NCI-H2081 treated with DMSO at 0.1 percent for 48 hours (cell line): ENCODE results near the gene KCNE3.

ENCODE experiments used
- DNase-seq: peaks from one replicate; lab custom pipeline; 2025; lab: John Stamatoyannopoulos, UW

The KCNE3 gene

GRCh38 chr11:74471668-74472429, 4.5 kb upstream of the KCNE3 start:
- DNase-seq = no peak

GRCh38 chr11:74471037-74471436, 3.7 kb upstream of the KCNE3 start:
- no peak for DNase-seq

GRCh38 chr11:74470526-74470925, 3.2 kb upstream of the KCNE3 start:
- no peak for DNase-seq

- no peak for DNase-seq
Observed at GRCh38 chr11:74468936-74469335, 1.6 kb upstream of the KCNE3 start.

GRCh38 chr11:74468521-74468920, 1.2 kb upstream of the KCNE3 start:
- no peak for DNase-seq

GRCh38 chr11:74468058-74468457, 709 bp upstream of the KCNE3 start:
- DNase-seq = no peak

- DNase-seq = no peak
Observed at GRCh38 chr11:74465291-74465708, 2.0 kb downstream of the KCNE3 start.

GRCh38 chr11:74464746-74465145, 2.6 kb downstream of the KCNE3 start:
- no peak for DNase-seq

GRCh38 chr11:74463216-74463615, 4.1 kb downstream of the KCNE3 start:
- no peak for DNase-seq

GRCh38 chr11:74462631-74463030, 4.7 kb downstream of the KCNE3 start:
- DNase-seq = no peak

- DNase-seq = no peak
Observed at GRCh38 chr11:74462009-74462408, 5.3 kb downstream of the KCNE3 start.

GRCh38 chr11:74460481-74461154, 6.7 kb downstream of the KCNE3 start:
- DNase-seq = no peak

- DNase-seq = no peak
Observed at GRCh38 chr11:74460065-74460464, 7.3 kb downstream of the KCNE3 start.

GRCh38 chr11:74459584-74459983, 7.8 kb downstream of the KCNE3 start:
- DNase-seq = no peak

GRCh38 chr11:74457356-74457755, 10.0 kb downstream of the KCNE3 start:
- no peak for DNase-seq

GRCh38 chr11:74453373-74453975, 13.9 kb downstream of the KCNE3 start:
- no peak for DNase-seq

GRCh38 chr11:74452366-74452765, 15.0 kb downstream of the KCNE3 start:
- no peak for DNase-seq

- DNase-seq = no peak
Observed at GRCh38 chr11:74450318-74450717, 17.0 kb downstream of the KCNE3 start.

GRCh38 chr11:74449369-74449931, 17.9 kb downstream of the KCNE3 start:
- peak; percentile 78 for DNase-seq

- no peak for DNase-seq
Observed at GRCh38 chr11:74447720-74448119, 19.6 kb downstream of the KCNE3 start.

GRCh38 chr11:74446532-74446938, 20.8 kb downstream of the KCNE3 start:
- DNase-seq = no peak

GRCh38 chr11:74444173-74444826, 23.0 kb downstream of the KCNE3 start:
- no peak for DNase-seq
